PFSK-1 (cell line): Measurements from ENCODE around the gene TXLNG.

ENCODE experiments used
- POLR2AphosphoS5 ChIP-seq: IDR thresholded peaks from 2 replicates; pipeline ENCODE4 v1.6.1; 2012; ENCODE audit warnings: low read depth, mild to moderate bottlenecking, control low read depth, low read length, moderate library complexity
- TAF1 ChIP-seq: IDR thresholded peaks from 2 replicates; pipeline ENCODE4 v1.6.1; 2012; ENCODE audit warnings: low read length, control low read depth, borderline replicate concordance; ENCODE audit not compliant: insufficient read depth

DNA sequence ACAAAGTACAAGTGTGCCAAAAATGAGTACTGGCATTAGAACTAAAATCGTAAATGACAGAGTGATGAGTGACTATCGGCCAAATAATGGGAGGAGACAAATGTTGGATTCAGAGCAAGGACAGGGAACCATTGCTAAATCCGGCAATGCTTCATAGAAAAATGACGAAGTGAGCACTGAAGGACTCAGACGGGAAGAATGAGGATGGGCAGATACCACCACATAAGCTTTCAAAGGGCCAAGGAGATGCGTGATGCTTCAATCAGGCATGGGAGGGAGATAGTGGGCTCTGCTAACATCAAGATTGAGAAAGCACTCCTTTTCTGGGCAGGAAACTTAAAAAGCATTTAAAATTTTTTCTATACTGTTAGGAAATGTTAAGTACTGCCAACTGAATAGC is 62.3 kb downstream of the TXLNG start:
- no peak for TF ChIP-seq POLR2AphosphoS5
- no peak for TF ChIP-seq TAF1
